GM20431 (cell line): Measurements from ENCODE around the gene EIF4G2.

Source experiments
- in situ Hi-C: fragments of 300-500 bp; cut with MseI, MboI; formaldehyde crosslinking; loops from one replicate; pipeline ENCODE4 v1.15.0; 2020; ENCODE audit warnings: low sequenced_read_pairs; ENCODE audit not compliant: unreplicated experiment

EIF4G2 gene

GRCh38 chr11:10778217-10778970 lies 30.3 kb downstream of the EIF4G2 start:
- in situ Hi-C loops = no loop called here

- in situ Hi-C loops = no loop called here
Measured at GRCh38 chr11:10777806-10778205, 30.9 kb downstream of the EIF4G2 start.

GRCh38 chr11:10777393-10777793 lies 31.3 kb downstream of the EIF4G2 start:
- in situ Hi-C loops = no loop called here

GRCh38 chr11:10774811-10775210 lies 33.9 kb downstream of the EIF4G2 start:
- in situ Hi-C loops = no loop called here

GRCh38 chr11:10771457-10771856 lies 37.3 kb downstream of the EIF4G2 start:
- in situ Hi-C loops = no loop called here

GRCh38 chr11:10770626-10771254 lies 38.0 kb downstream of the EIF4G2 start:
- in situ Hi-C loops = no loop called here

- in situ Hi-C loops = no loop called here
Measured at GRCh38 chr11:10764412-10764811, 44.3 kb downstream of the EIF4G2 start.

- in situ Hi-C loops = no loop called here
Measured at GRCh38 chr11:10763766-10764165, 45.0 kb downstream of the EIF4G2 start.

GRCh38 chr11:10762913-10763421 lies 45.8 kb downstream of the EIF4G2 start:
- in situ Hi-C loops = no loop called here

- in situ Hi-C loops = no loop called here
Measured at GRCh38 chr11:10762185-10762584, 46.5 kb downstream of the EIF4G2 start.

- in situ Hi-C loops = no loop called here
Measured at GRCh38 chr11:10761085-10761698, 47.5 kb downstream of the EIF4G2 start.

- in situ Hi-C loops = no loop called here
Measured at GRCh38 chr11:10758957-10759356, 49.8 kb downstream of the EIF4G2 start.

GRCh38 chr11:10752486-10752885 lies 56.2 kb downstream of the EIF4G2 start:
- in situ Hi-C loops = no loop called here

GRCh38 chr11:10752061-10752460 lies 56.7 kb downstream of the EIF4G2 start:
- in situ Hi-C loops = no loop called here

- in situ Hi-C loops = no loop called here
Measured at GRCh38 chr11:10751581-10751940, 57.2 kb downstream of the EIF4G2 start.

- in situ Hi-C loops = no loop called here
Measured at GRCh38 chr11:10750838-10751580, 57.7 kb downstream of the EIF4G2 start, which contains the start of gene CTR9. Gene CTR9 (plus strand): TSS chr11:10751246. CDS start chr11:10751413, 167 bp downstream.

- in situ Hi-C loops = no loop called here
Measured at GRCh38 chr11:10749476-10749875, 59.2 kb downstream of the EIF4G2 start.

- in situ Hi-C loops = no loop called here
Measured at GRCh38 chr11:10747733-10748132, 61.0 kb downstream of the EIF4G2 start.
